ENCODE data around the gene ZNHIT6.

DNA sequence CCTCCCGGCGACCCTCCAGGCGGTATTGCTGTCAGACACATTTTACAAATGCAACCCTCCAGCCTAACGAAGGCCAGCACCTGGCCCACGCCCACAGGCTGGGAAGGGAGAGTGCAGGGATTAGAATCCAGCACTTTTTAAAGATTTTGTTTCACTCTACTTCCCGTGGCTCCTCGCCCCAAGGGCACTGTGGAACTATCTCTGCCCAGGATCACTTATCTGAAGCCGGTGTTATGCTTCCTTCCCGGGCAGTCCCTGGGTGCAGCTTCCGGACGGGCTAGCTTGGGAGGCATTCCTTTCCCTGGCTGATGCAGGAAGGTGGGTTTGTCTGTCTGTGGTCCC, 91.9 kb downstream of the ZNHIT6 start:
- no peak for TF ChIP-seq CTCF (IDR thresholded peaks at IDR 0.05; ENCODE audit: low read length)
- TF ChIP-seq EZH2 (IDR thresholded peaks at IDR 0.05; ENCODE audit: borderline replicate concordance, low read length), result no peak

Data from OCI-LY1 (cell line).